KMS-11 (cell line): ENCODE results near the gene MRPL10.
A peak's percentile ranks its signal among the peaks of the same experiment; 100 is the strongest.

ENCODE experiments used
- H2AFZ ChIP-seq: fragments of 200-600 bp; sonication (generic); 2 replicates; pipeline ENCODE4 v1.6.1; 2016; ENCODE audit warnings: antibody characterized with exemption, mixed run types, low read depth
- H3K27ac ChIP-seq: fragments of 200-600 bp; sonication (generic); 2 replicates; pipeline ENCODE4 v1.6.1; 2016; ENCODE audit warnings: mild to moderate bottlenecking, mixed run types
- H3K27me3 ChIP-seq: fragments of 200-600 bp; sonication (generic); 2 replicates; pipeline ENCODE4 v1.6.1; 2017; ENCODE audit warnings: mild to moderate bottlenecking, low read depth, mixed run types, moderate library complexity; ENCODE audit not compliant: insufficient read depth
- H3K36me3 ChIP-seq: fragments of 200-600 bp; sonication (generic); 2 replicates; pipeline ENCODE4 v1.6.1; 2017; ENCODE audit warnings: mild to moderate bottlenecking, mixed run types; ENCODE audit not compliant: insufficient read depth
- H3K4me1 ChIP-seq: fragments of 200-600 bp; sonication (generic); 2 replicates; pipeline ENCODE4 v1.6.1; 2016; ENCODE audit warnings: mild to moderate bottlenecking, low read depth, mixed run types; ENCODE audit not compliant: poor library complexity, severe bottlenecking
- H3K4me2 ChIP-seq: fragments of 200-600 bp; sonication (generic); 2 replicates; pipeline ENCODE4 v1.7.0; 2016; ENCODE audit warnings: mild to moderate bottlenecking, mixed run types
- H3K4me3 ChIP-seq: fragments of 200-600 bp; sonication (generic); IDR thresholded peaks from 2 replicates; pipeline ENCODE4 v1.6.1; 2017; ENCODE audit warnings: low read depth, low read length, mixed read lengths; ENCODE audit not compliant: insufficient read depth
- H3K79me2 ChIP-seq: fragments of 200-600 bp; sonication (generic); 2 replicates; pipeline ENCODE4 v1.6.1; 2016; ENCODE audit warnings: low read depth, mixed run types; ENCODE audit not compliant: insufficient read depth
- H3K9ac ChIP-seq: fragments of 200-600 bp; sonication (generic); 2 replicates; pipeline ENCODE4 v1.6.1; 2016; ENCODE audit warnings: mild to moderate bottlenecking, mixed run types
- H4K20me1 ChIP-seq: fragments of 200-600 bp; sonication (generic); 2 replicates; pipeline ENCODE4 v1.6.1; 2016; ENCODE audit warnings: mild to moderate bottlenecking, mixed run types; ENCODE audit not compliant: insufficient read depth
- TF ChIP-seq, protein P1 (sequence below): fragments of 200-600 bp; sonication (generic); conservative IDR thresholded peaks from 2 replicates; pipeline ENCODE4 v1.6.1; 2017; ENCODE audit warnings: low read depth, mild to moderate bottlenecking, antibody characterized with exemption, low read length, moderate library complexity, mixed read lengths

Gene MRPL10

DNA sequence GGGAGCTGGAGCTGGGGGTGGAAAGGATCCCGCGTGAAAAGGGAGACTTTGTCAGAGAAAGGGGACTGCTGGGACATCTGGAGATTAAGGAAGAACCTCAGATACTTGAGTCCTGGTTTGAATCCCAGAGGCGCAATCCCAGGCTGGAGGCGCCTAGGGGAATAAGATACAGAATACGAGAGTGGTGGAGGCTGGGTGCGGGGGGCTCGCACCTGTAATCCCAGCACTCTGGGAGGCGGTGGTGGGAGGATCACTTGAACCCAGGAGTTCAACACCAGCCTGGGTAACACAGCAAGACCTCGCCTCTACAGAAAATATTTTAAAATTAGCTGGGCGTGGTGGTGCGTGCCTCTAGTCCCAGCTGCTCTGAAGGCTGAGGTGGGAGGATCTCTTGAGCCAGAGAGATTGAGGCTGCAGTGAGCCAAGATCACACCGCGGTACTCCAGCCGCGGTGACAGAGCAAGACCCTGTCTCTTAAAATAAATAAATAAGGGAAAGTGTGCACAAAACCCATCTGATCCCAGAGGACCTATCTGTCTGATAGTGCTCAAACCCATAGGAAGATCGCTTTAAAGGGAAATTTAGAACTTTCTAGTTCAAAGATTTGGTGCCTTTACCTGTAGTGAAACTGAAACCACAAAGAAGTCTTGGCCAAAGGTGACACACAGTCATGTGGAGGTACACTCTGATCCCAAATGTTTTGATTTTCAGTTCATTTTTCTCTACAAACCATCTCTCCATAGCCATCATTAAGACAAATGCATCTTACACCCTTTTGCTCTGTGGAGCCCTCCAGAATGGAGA, 10.3 kb upstream of the MRPL10 start:
- TF ChIP-seq, protein P1, sequence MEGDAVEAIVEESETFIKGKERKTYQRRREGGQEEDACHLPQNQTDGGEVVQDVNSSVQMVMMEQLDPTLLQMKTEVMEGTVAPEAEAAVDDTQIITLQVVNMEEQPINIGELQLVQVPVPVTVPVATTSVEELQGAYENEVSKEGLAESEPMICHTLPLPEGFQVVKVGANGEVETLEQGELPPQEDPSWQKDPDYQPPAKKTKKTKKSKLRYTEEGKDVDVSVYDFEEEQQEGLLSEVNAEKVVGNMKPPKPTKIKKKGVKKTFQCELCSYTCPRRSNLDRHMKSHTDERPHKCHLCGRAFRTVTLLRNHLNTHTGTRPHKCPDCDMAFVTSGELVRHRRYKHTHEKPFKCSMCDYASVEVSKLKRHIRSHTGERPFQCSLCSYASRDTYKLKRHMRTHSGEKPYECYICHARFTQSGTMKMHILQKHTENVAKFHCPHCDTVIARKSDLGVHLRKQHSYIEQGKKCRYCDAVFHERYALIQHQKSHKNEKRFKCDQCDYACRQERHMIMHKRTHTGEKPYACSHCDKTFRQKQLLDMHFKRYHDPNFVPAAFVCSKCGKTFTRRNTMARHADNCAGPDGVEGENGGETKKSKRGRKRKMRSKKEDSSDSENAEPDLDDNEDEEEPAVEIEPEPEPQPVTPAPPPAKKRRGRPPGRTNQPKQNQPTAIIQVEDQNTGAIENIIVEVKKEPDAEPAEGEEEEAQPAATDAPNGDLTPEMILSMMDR, result peak; percentile 70; the same call in 1 of the 2 replicates
- H3K27ac ChIP-seq, result no peak overlapping the region
- H3K9ac ChIP-seq, result peak overlapping the region; percentile 45; the same call in 1 of the 2 replicates
- H2AFZ ChIP-seq, result peak overlapping the region; percentile 95
- H3K4me1 ChIP-seq, result peaks cover 14% of the 10 kb centered on the region
- H3K4me2 ChIP-seq, result peak overlapping the region; percentile 79; the same call in 1 of the 2 replicates
- H3K27me3 ChIP-seq, result peaks cover 18% of the 10 kb centered on the region
- no peaks in the 10 kb centered on the region for H3K79me2 ChIP-seq
- no peaks in the 10 kb centered on the region for H4K20me1 ChIP-seq
- H3K36me3 ChIP-seq, result no peaks in the 10 kb centered on the region
- no peak overlapping the region for H3K4me3 ChIP-seq

DNA sequence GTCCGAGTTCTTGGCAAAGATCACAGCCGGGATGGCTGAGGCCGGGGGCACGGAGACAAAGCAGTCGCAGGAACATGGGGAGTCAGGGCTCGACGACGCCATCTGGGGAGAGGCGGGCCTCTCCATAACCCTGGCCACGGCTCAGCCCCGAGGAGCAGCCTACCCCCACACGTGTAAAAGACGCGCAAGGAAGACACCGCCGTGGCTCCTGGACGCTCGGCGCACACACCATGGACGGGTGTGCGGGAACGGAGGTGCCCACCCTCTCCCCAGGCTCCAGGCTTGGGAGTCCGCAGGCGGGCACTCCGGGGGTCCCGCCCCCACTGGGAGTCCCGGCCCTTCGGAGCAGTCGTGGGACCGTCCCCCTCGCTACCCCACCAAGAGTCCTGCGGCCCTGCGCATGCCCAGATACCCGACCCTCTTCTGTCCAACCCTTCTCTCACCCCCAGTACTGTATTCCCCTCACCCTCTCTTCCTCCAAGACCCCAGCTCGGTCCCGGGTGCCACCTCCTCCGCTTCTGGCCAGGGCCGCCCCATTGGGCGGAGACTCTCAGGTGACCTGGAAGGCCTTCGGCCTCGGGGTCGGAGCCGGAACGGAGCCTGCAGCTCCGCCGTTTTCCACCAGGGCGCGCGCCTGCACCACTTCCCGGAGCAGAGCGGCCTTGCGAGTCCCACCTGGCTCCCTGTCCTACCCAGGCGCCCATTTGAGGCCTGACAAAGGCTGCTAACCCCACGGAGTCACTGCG, 9.6 kb upstream of the MRPL10 start, which contains the start of gene SCRN2:
SCRN2 (minus strand) TSS at position 532 of the 746 bp plus-strand sequence; CDS start at position 102, 430 bp downstream.
- TF ChIP-seq, protein P1, result peak; percentile 85
- no peaks in the 10 kb centered on the region for H3K36me3 ChIP-seq
- no peaks in the 10 kb centered on the region for H4K20me1 ChIP-seq
- peaks cover 14% of the 10 kb centered on the region for H3K4me1 ChIP-seq
- H2AFZ ChIP-seq, result peak within 1 kb of the TSS; percentile 95
- peak within 1 kb of the TSS; percentile 79 for H3K4me2 ChIP-seq
- H3K79me2 ChIP-seq, result no peaks in the 10 kb centered on the region
- H3K9ac ChIP-seq, result peak within 1 kb of the TSS; percentile 45; the same call in 1 of the 2 replicates
- H3K4me3 ChIP-seq, result no peak within 1 kb of the TSS
- H3K27me3 ChIP-seq, result peaks cover 10% of the 10 kb centered on the region
- no peak within 1 kb of the TSS for H3K27ac ChIP-seq

DNA sequence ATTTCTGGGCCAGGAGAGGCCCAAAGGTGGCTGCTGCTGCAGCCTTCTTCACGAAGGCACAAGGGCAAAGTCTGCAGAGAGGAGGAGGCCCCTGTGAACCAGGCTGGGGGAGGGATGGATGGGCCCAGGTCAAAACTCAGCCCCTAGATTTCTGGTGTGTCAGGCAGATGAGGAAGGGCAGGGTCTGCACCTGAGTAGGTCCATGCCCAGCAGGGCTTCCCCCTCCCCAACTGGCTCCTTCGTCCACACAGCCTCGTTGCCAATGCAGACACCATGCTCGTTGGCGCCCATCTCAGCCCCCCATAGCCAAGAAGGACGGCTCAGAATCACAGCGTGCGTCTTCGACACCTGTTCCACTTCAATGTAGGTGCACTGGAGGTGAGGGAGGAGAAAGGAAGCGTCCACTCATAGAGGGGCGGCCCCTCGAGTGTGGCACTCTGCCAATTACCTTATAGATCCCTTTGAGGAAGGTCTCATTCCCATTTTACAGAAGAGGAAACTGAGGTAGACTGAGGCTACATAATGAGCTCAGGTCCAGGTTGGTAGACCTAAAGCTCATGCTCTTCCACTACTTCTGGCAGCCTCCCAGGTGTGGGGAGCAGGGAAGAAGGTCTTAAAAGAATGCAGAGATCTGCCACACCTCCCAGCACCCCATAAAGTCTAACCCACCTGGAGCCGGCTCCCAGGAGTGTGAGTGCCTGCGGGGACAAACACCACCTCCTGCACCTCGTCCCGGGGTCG, 8.8 kb upstream of the MRPL10 start:
- H3K9ac ChIP-seq, result peak overlapping the region; percentile 45; the same call in 1 of the 2 replicates
- no peak overlapping the region for H3K27ac ChIP-seq

DNA sequence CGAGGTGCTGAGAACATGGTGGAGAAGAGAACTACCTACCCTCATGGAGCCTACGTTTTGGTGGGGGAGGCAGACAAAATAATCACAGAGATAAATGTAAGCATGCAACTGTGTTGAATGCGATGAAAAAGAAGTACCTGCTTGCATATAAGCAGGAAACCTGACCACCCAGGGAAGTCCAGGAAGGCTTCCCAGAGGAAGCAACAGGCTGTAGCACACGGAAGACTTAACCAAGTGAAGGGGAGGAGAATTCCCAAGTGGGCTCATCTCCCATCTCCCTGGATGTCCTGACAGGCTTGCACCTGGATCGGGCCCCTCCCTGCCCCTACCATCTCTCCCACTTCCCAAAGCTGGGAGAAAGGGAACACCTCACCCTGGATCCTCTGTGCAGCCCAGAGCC, 7.7 kb upstream of the MRPL10 start:
- Histone ChIP-seq H3K4me1 (peaks cover 14% of the 10 kb centered on the region), H3K79me2 (no peaks in the 10 kb centered on the region), H3K36me3 (no peaks in the 10 kb centered on the region), H4K20me1 (no peaks in the 10 kb centered on the region), H3K9ac (no peak overlapping the region), H3K4me2 (no peak overlapping the region), H3K4me3 (no peak overlapping the region), H3K27me3 (no peaks in the 10 kb centered on the region), H2AFZ (no peak overlapping the region), H3K27ac (no peak overlapping the region)
- TF ChIP-seq, protein P1, result no peak

More for the DNA sequence above, 8.8 kb upstream of the MRPL10 start:
- H3K4me3 ChIP-seq, result no peak overlapping the region
- peaks cover 2% of the 10 kb centered on the region for H3K27me3 ChIP-seq
- peak overlapping the region; percentile 95 for H2AFZ ChIP-seq
- peaks cover 14% of the 10 kb centered on the region for H3K4me1 ChIP-seq
- no peaks in the 10 kb centered on the region for H4K20me1 ChIP-seq
- TF ChIP-seq, protein P1, result no peak
- H3K36me3 ChIP-seq, result no peaks in the 10 kb centered on the region
- no peaks in the 10 kb centered on the region for H3K79me2 ChIP-seq
- H3K4me2 ChIP-seq, result peak overlapping the region; percentile 79
